ENCODE measurements around the gene DOCK11. TPM values are rescaled to one million over a fixed set of nuclear protein-coding genes. Genes with fewer than 3 reads are reported as not detected.

The DOCK11 gene
- polyA plus RNA-seq, 1 donor from 2014 or later = 37.2 TPM

GRCh38 chrX:118675966-118676349, 180.3 kb downstream of the DOCK11 start:
- no peak overlapping the region for H3K9ac ChIP-seq (ENCODE audit: low read length)
- H3K79me2 ChIP-seq (replicated peaks; ENCODE audit: insufficient read depth, low read length) = no peaks in the 10 kb centered on the region
- no peaks in the 10 kb centered on the region for H4K20me1 ChIP-seq (ENCODE audit: insufficient read depth)
- no peaks in the 10 kb centered on the region for H3K27me3 ChIP-seq (ENCODE audit: insufficient read depth, low read depth, low read length)
- H2AFZ ChIP-seq (ENCODE audit: low read depth, low read length) = no peak overlapping the region
- no peaks in the 10 kb centered on the region for H3K9me3 ChIP-seq (ENCODE audit: low read length)
- H3K4me3 ChIP-seq (ENCODE audit: low read length) = no peak overlapping the region
- H3K9me2 ChIP-seq (ENCODE audit: insufficient read depth, low read length) = no peaks in the 10 kb centered on the region
- TF ChIP-seq TAF1 (IDR thresholded peaks at IDR 0.05; ENCODE audit: low read depth) (no peak), SMC3 (conservative IDR thresholded peaks at IDR 0.05; ENCODE audit: poor library complexity) (no peak), MXI1 (conservative IDR thresholded peaks at IDR 0.05; ENCODE audit: poor library complexity, severe bottlenecking) (no peak), EP300 (conservative IDR thresholded peaks at IDR 0.05; ENCODE audit: poor library complexity, severe bottlenecking) (no peak), RAD21 (conservative IDR thresholded peaks at IDR 0.05) (no peak), REST (IDR thresholded peaks at IDR 0.05; ENCODE audit: borderline replicate concordance) (no peak), POLR2AphosphoS5 (IDR thresholded peaks at IDR 0.05) (no peak), EZH2 (IDR thresholded peaks at IDR 0.05; ENCODE audit: borderline replicate concordance, insufficient read depth, low read length, poor library complexity, severe bottlenecking) (no peak), CTCF (IDR thresholded peaks at IDR 0.05; ENCODE audit: poor library complexity, severe bottlenecking) (no peak)
- no peaks in the 10 kb centered on the region for H3F3A ChIP-seq (ENCODE audit: insufficient read depth, low read length, poor library complexity, severe bottlenecking)
- H3K27ac ChIP-seq (ENCODE audit: low read length) = no peak overlapping the region
- no peaks in the 10 kb centered on the region for H3K36me3 ChIP-seq (ENCODE audit: insufficient read depth, low read length)
- no peak overlapping the region for H3K4me2 ChIP-seq (ENCODE audit: low read length)

GRCh38 chrX:118677318-118677717, 181.7 kb downstream of the DOCK11 start:
- H3K27me3 ChIP-seq (ENCODE audit: insufficient read depth, low read depth, low read length) = no peaks in the 10 kb centered on the region

More at GRCh38 chrX:118677318-118677717, 181.7 kb downstream of the DOCK11 start:
- no peaks in the 10 kb centered on the region for H3K36me3 ChIP-seq (ENCODE audit: insufficient read depth, low read length)
- H3K4me3 ChIP-seq (ENCODE audit: low read length) = no peak overlapping the region
- H4K20me1 ChIP-seq (ENCODE audit: insufficient read depth) = no peaks in the 10 kb centered on the region
- no peak overlapping the region for H3K27ac ChIP-seq (ENCODE audit: low read length)
- H2AFZ ChIP-seq (ENCODE audit: low read depth, low read length) = no peak overlapping the region
- H3K4me2 ChIP-seq (ENCODE audit: low read length) = no peak overlapping the region
- H3K9ac ChIP-seq (ENCODE audit: low read length) = no peak overlapping the region
- H3F3A ChIP-seq (ENCODE audit: insufficient read depth, low read length, poor library complexity, severe bottlenecking) = no peaks in the 10 kb centered on the region
- no peaks in the 10 kb centered on the region for H3K9me2 ChIP-seq (ENCODE audit: insufficient read depth, low read length)
- no peaks in the 10 kb centered on the region for H3K79me2 ChIP-seq (replicated peaks; ENCODE audit: insufficient read depth, low read length)
- no peaks in the 10 kb centered on the region for H3K9me3 ChIP-seq (ENCODE audit: low read length)
- TF ChIP-seq MXI1 (conservative IDR thresholded peaks at IDR 0.05; ENCODE audit: poor library complexity, severe bottlenecking) = no peak
- TF ChIP-seq POLR2AphosphoS5 (IDR thresholded peaks at IDR 0.05) = no peak
- TF ChIP-seq EP300 (conservative IDR thresholded peaks at IDR 0.05; ENCODE audit: poor library complexity, severe bottlenecking) = no peak
- no peak for TF ChIP-seq CTCF (IDR thresholded peaks at IDR 0.05; ENCODE audit: poor library complexity, severe bottlenecking)
- no peak for TF ChIP-seq REST (IDR thresholded peaks at IDR 0.05; ENCODE audit: borderline replicate concordance)
- TF ChIP-seq EZH2 (IDR thresholded peaks at IDR 0.05; ENCODE audit: borderline replicate concordance, insufficient read depth, low read length, poor library complexity, severe bottlenecking) = no peak
- no peak for TF ChIP-seq TAF1 (IDR thresholded peaks at IDR 0.05; ENCODE audit: low read depth)
- no peak for TF ChIP-seq SMC3 (conservative IDR thresholded peaks at IDR 0.05; ENCODE audit: poor library complexity)
- TF ChIP-seq RAD21 (conservative IDR thresholded peaks at IDR 0.05) = no peak

Data from neural cell (in vitro differentiated cells).